RKO (cell line): ENCODE data around the gene ADAMTS17.
A peak's percentile ranks its signal among the peaks of the same experiment; 100 is the strongest.
"Not testable (repeated sequence)": the region's sequence is repeated elsewhere in the genome, so short reads cannot be mapped to it uniquely, and the experiment has no call there.

ENCODE experiments used
- DNase-seq: peaks from one replicate; pipeline ENCODE4 v3.0.0-alpha.2; 2016; ENCODE audit warnings: low spot score

The ADAMTS17 gene

DNA sequence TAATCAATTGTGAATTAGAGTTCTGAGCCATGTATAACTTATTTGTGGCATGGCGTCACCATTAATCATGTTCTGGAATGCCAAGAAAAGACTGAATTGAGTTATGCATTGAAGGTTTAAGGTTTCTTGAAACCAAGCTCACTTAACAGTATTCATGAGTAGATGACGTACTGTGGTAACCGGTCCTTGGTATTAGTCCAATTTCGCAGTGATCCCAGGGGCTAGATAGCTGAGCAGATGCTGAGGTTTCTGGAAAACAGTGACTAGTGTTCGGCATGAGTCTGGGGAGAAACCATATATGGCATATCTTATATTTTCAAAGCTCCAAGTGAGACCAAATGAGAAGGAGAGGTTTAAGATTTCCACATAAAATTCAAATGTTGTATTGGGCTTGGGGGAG, 390.3 kb downstream of the ADAMTS17 start:
- no peak for DNase-seq

DNA sequence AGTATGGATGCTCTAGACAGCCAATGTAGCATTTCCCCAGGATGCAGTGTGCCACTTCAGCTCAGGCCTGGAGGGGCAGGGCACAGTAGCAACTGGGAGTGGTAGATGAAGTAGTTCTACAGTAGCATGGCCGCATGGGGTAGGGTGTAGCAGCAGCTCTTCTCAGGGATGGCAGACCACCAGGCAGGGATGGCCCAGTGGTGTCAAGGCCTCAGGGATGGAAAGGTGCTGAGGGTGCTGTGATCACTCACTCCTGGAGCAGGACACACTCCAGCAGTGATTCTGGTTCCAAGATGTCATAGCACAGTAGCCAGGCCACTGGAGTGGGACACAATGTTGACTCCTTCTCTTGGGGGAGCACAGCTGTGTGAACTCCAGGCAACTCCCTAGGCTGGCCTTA, 397.6 kb downstream of the ADAMTS17 start:
- DNase-seq: no peak

DNA sequence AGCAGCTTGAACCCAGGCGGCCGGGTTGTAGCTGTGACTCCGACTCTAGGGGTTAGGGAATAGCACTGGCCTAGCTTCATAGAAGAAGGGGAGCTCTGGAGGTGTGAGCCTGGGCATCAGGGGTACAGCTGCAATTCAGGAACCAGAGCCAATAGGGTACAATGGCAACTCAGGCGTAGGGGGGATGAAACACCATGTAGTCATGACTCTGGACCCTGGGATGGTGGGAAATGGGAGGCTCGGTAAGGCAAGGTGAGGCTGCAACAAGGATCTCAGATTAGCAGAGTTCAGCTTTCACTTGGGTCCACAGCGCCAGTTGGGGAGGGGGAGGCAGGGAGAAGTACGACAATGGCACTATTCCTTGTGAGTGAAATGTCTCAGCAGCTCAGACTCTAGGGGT, 398.3 kb downstream of the ADAMTS17 start:
- no peak for DNase-seq

DNA sequence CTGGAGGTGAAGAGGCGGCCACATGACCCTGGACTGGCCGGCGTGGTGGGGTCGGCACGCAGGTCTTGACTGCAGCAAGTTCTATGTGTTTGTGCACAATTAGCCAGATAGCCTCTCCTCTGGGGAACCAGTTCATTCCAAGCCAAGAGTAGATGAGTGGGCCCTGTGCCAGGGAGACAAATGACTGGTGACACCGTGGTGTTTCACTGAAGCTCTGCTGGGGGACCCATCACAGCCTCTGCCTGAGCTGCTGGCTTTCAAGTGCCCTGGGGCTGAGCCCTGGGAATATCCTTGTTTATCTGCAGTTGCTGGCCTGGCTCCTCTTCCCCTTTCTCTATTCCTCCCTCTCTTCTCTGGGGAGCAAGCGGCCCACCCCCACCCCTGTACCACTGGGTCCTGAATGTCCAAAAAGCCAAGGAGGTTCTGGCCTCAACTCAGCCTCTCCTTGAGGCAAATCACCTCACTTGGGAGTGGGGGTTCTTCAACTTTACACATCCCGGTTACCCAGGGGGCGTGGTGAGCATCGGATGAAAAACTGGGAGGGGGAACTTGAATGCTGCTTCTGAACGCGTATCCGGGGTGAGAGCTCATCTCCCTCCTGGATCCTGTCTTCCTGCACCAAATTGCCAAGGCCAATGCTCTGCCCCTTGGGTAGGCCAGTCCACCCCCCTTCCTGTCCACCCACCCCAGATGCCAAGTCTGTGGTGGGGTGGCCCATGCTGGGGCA, 408.9 kb downstream of the ADAMTS17 start:
- DNase-seq: no peak

DNA sequence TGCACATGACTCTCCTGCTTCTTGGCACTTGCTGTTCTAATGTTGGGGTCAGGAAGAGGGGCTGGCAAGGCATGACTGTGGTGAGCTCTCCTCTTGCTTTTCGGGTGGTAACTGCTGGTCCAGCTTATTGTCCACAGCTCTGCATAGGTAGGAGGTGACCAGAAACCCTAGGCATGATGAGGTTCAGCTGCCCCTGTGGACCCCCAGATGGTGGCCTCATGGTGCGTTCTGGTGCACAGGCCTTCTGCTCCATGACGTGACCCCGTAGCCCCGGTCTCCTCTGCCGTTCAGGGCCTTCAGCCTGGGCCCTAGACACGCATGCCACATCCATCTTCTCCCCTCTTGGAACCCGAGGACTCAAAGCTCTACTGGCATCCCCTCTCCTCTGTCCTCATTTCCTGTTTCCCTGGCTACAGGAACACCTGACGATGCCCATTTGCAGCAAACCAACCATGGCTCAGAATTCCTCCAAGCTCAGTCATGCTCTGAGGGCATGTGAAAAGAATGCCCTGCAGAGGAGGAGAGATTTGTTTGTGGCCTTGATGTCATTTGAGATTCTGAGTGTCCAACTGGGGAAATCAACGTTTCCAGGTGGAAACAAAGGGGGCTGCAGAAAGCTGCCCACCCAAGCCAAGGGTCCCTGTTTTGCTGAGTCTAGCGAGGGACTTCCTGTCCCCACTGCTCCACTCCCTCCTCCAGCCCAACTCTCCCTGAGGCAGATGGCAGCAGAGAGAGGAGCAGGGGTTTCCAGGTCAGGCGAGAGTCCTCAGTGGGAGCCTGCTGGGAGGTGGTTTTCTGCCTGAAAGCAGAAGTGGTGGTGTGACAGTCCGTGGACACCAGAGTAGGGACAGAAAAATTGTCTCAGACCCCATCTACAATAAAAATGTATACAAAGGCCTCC, 409.8 kb downstream of the ADAMTS17 start:
- no peak for DNase-seq

DNA sequence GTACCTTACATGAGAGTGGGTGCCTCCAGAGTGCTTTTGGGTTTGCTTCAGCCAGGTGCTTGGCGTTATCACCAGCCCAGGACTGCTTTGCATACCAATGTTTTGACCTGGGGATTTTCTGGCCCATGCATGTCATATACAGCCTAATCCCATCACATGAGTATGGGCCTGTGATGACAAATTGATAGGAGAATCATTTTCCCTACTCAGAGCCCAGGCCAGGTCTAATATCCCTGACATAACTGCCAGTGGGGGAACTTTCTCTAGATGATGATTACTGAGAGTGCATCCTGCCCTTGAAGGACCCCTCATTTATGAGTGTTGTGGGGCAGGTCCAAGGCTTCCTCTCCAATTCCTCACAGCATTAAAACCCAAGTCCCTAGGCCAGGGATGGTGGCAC, 411.1 kb downstream of the ADAMTS17 start:
- no peak for DNase-seq

DNA sequence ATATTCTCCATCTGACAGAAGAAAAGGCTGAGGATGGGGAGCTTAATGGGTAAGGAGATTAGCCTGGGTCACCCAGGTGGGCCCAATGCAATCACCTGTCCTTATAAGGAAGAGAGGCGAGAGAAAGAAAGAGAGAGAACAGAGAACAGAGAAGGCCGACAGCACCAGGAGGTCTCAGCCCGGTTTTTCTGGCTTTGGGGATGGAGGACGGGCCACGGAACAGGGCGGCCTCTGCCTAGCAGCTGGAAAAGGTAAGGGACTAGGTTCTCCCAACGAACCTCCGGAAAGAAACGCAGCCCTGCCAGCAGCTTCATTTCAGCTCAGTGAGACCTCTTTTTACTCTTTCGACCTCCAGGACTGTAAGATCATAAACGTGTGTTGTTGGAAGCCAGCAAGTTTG, 412.5 kb downstream of the ADAMTS17 start:
- no peak for DNase-seq

DNA sequence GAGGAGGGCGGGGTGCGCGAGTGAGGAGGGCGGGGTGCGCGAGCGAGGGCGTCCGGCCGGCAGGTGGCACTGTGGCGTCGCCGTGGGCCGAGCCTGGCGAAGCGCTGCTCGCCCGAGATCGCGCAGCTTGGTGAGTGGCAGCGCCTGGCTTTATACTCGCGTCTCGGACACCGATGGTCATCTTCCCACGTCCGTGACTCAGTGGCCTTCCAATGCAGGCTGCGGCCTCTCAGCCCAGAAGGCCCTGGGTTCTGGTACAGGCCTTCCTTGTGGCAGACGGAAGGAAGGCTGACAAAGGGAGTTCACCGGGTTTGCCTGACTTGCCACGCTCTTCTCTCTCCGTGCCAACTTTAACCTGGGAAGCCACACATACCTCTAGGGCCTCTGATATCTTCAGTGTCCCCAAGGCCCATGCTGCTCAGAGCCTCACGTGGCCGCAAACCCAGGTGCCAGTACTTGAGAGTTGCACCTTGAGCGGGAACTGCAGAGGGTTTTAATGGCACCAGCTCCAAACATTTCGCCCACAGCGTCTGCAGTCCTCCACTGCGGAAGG, 413.3 kb downstream of the ADAMTS17 start:
- peak; percentile 80 for DNase-seq

DNA sequence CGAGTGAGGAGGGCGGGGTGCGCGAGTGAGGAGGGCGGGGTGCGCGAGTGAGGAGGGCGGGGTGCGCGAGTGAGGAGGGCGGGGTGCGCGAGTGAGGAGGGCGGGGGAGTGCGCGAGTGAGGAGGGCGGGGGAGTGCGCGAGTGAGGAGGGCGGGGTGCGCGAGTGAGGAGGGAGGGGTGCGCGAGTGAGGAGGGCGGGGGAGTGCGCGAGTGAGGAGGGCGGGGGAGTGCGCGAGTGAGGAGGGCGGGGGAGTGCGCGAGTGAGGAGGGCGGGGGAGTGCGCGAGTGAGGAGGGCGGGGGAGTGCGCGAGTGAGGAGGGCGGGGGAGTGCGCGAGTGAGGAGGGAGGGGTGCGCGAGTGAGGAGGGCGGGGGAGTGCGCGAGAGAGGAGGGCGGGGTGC, 415.2 kb downstream of the ADAMTS17 start:
- DNase-seq: not testable (repeated sequence)

DNA sequence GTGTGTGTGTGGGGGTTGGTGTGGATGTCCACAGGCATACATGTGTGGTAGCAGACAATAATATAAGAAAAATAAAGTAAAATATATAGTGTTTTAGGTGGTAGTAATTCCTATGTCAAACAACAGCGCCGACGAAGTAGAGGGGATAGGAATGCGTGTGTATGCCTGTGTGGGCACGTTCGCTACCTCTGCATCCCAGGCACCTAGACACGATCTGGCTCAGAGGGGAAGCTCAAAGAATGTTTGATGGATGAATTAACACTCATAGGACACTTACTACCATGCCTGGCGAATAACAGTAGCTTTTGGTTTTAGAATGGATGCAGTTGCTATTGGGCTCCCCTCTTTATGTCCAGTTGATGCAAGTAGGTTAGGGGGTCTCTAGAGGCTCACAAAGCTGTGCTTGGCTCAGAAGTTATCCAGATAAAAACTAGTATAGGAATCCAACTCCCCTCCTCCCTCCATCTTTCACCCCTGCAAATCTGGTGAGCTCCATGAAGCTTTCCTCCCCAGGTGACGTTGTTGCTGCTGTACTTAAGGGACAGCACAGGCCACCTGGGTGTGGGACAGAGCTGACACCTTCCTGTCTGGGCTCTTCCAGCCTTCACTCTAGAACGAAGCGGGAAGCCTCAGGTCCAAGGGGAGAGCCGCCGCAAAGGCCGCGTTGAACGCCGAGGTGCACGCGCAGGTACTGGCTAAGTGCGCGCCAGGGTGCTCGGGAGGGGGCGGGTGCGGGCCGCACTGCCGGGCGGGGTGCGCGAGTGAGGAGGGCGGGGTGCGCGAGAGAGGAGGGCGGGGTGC, 415.9 kb downstream of the ADAMTS17 start:
- DNase-seq: no peak

DNA sequence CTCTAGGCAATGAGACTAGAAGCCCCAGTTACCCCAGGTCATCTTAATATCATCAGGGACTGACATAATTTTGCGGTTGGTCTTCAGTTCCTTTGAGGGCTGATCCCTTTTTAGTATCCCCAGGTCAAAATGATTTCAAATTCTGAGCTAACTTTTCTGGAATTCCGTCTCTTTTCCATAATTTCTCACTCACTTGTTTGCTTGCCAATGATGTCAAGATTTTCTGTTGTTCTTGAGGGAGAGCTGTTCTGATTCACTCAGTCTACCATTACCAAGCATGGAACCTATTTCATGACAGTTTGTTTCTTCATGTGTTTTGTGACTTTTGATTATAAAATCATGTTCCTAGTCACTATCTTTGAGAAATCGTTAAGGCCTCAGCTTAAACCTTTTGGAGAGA, 418.1 kb downstream of the ADAMTS17 start:
- DNase-seq: no peak
